ENCODE measurements around the gene PRCD.
"Not testable (repeated sequence)": the region's sequence is repeated elsewhere in the genome, so short reads cannot be mapped to it uniquely, and the experiment has no call there.

The PRCD gene

GRCh38 chr17:76510831-76511244, 29.0 kb upstream of the PRCD start:
- Histone ChIP-seq H3K9me3 (ENCODE audit: control insufficient read depth, insufficient read depth, low read length) (no peaks in the 10 kb centered on the region), H3K4me3 (ENCODE audit: low read depth, low read length) (no peak overlapping the region), H3K9ac (ENCODE audit: low read depth, low read length) (no peak overlapping the region), H3K4me1 (ENCODE audit: control insufficient read depth, insufficient read depth, low read length) (peaks cover 3% of the 10 kb centered on the region), H3K36me3 (ENCODE audit: control insufficient read depth, insufficient read depth, low read length) (no peaks in the 10 kb centered on the region), H3K27me3 (ENCODE audit: control insufficient read depth, insufficient read depth, low read length) (peaks cover 5% of the 10 kb centered on the region)

DNA sequence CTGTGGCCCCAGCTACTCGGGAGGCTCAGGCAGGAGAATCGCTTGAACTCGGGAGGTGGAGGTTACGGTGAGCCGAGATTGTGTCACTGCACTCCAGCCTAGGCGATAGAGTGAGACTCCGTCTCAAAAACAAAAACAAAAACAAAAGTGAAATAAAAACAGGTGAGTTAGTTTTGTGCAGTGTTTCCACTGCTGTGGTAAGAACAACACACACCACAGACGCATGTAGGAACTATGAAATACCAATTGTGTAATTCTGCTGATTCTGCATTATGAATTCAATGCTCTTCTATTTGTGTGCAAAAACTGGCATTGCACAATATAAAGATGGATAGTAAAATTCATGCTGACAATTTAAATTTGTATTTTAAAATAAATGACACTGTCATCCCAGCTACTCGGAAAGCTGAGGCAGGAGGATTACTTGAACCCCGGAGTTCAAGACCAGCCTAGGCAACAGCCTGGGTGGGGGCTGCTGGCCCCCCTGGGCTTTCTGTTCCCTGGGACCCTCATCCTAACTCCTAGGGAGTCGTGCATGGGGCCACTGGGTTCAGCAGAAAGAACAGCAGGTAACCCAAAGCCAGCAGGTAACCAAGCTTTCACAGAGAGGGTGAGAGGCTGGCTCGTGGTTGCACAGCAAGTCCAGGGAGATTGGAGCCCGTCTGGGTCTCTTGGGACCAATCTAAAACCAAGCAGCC, 28.0 kb upstream of the PRCD start:
- no peaks in the 10 kb centered on the region for H3K9me3 ChIP-seq (ENCODE audit: control insufficient read depth, insufficient read depth, low read length)

DNA sequence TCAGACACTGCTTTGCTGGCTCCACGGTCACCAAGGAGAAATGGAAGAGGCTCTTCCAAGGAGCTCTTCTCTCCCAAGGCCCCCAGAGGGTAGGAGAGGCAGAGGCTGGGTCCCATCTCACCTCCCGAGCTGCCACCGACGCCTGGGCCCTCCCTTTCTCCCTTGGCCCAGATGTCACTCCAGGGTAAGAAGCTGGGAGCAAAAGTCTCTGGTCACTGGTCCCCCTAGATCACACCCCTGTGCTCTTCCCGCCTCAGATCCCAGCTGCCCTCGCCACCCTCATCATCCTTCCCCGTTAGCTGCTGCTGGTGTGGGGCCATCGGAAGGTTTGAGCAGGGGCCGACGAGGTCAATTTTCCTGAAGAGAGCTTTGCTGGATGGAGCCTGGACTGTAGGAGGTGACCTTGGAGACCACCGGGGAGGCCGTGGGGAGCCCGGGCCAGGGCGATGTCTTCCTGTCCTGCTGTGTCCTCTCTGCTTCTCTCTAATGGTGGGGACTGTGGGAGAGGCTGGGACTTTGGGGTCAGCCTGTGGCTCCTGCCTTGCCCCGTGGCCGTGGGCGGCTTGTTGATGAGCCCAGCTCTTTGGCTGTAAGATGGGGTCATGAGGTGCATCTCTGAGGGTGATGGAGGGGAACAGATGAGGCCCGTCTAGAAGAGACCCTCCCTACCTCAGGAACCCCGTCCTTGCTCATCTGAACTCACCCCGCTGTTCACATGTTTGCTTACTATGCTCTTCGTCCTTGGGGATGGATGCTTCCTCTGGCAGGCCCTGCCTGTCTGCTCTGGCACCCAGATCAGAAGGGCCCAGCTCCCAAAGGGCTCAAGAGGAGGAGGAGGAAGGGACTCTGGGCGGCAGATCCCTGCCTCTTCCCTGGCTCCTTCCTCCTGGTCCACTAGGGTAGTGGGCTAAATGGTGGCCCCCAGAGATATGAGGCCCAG, 27.2 kb upstream of the PRCD start:
- H3K4me3 ChIP-seq (ENCODE audit: low read depth, low read length), result no peak overlapping the region
- H3K9ac ChIP-seq (ENCODE audit: low read depth, low read length), result no peak overlapping the region
- no peaks in the 10 kb centered on the region for H3K9me3 ChIP-seq (ENCODE audit: control insufficient read depth, insufficient read depth, low read length)
- H3K36me3 ChIP-seq (ENCODE audit: control insufficient read depth, insufficient read depth, low read length), result no peaks in the 10 kb centered on the region
- H3K27me3 ChIP-seq (ENCODE audit: control insufficient read depth, insufficient read depth, low read length), result no peaks in the 10 kb centered on the region
- H3K4me1 ChIP-seq (ENCODE audit: control insufficient read depth, insufficient read depth, low read length), result no peaks in the 10 kb centered on the region

More for the DNA sequence above, 28.0 kb upstream of the PRCD start:
- Histone ChIP-seq H3K9ac (ENCODE audit: low read depth, low read length) (no peak overlapping the region), H3K4me3 (ENCODE audit: low read depth, low read length) (no peak overlapping the region), H3K4me1 (ENCODE audit: control insufficient read depth, insufficient read depth, low read length) (no peaks in the 10 kb centered on the region), H3K36me3 (ENCODE audit: control insufficient read depth, insufficient read depth, low read length) (no peaks in the 10 kb centered on the region), H3K27me3 (ENCODE audit: control insufficient read depth, insufficient read depth, low read length) (peaks cover 1% of the 10 kb centered on the region)

- no peaks in the 10 kb centered on the region for H3K36me3 ChIP-seq (ENCODE audit: control insufficient read depth, insufficient read depth, low read length)
- no peaks in the 10 kb centered on the region for H3K9me3 ChIP-seq (ENCODE audit: control insufficient read depth, insufficient read depth, low read length)
- no peaks in the 10 kb centered on the region for H3K4me1 ChIP-seq (ENCODE audit: control insufficient read depth, insufficient read depth, low read length)
- no peaks in the 10 kb centered on the region for H3K27me3 ChIP-seq (ENCODE audit: control insufficient read depth, insufficient read depth, low read length)
- H3K9ac ChIP-seq (ENCODE audit: low read depth, low read length), result no peak overlapping the region
- no peak overlapping the region for H3K4me3 ChIP-seq (ENCODE audit: low read depth, low read length)
These were observed 26.5 kb upstream of the PRCD start for GRCh38 chr17:76513306-76513692.

GRCh38 chr17:76514355-76514754, 25.5 kb upstream of the PRCD start:
- H3K4me3 ChIP-seq (ENCODE audit: low read depth, low read length); H3K27me3 ChIP-seq (ENCODE audit: control insufficient read depth, insufficient read depth, low read length); H3K4me1 ChIP-seq (ENCODE audit: control insufficient read depth, insufficient read depth, low read length); H3K9me3 ChIP-seq (ENCODE audit: control insufficient read depth, insufficient read depth, low read length); H3K9ac ChIP-seq (ENCODE audit: low read depth, low read length); H3K36me3 ChIP-seq (ENCODE audit: control insufficient read depth, insufficient read depth, low read length): not testable (repeated sequence)

- no peaks in the 10 kb centered on the region for H3K27me3 ChIP-seq (ENCODE audit: control insufficient read depth, insufficient read depth, low read length)
- H3K4me3 ChIP-seq (ENCODE audit: low read depth, low read length), result no peak overlapping the region
- no peaks in the 10 kb centered on the region for H3K9me3 ChIP-seq (ENCODE audit: control insufficient read depth, insufficient read depth, low read length)
- H3K9ac ChIP-seq (ENCODE audit: low read depth, low read length), result no peak overlapping the region
- no peaks in the 10 kb centered on the region for H3K36me3 ChIP-seq (ENCODE audit: control insufficient read depth, insufficient read depth, low read length)
- no peaks in the 10 kb centered on the region for H3K4me1 ChIP-seq (ENCODE audit: control insufficient read depth, insufficient read depth, low read length)
These were observed 24.4 kb upstream of the PRCD start for GRCh38 chr17:76515274-76515949.

DNA sequence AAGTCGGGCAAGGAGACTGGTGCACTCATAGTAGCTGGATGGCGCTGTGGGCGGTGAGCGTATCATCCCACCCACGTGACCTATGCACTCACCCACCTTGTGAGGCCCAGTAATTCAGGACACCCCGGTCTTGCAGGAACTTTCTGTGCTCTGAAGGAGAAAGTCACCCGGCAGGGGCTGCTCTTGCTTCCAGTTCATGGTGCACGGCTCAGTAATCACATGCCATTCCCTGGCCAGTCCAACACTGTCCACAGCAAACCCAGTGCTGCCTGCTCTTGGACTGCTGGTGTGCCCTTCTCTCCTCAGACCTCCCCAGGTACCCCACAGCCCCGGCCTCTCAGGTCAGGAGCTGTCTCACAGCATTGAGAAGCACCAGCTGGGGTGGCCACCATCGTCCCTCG, 22.2 kb upstream of the PRCD start:
- H3K27me3 ChIP-seq (ENCODE audit: control insufficient read depth, insufficient read depth, low read length), result no peaks in the 10 kb centered on the region
- H3K4me1 ChIP-seq (ENCODE audit: control insufficient read depth, insufficient read depth, low read length), result no peaks in the 10 kb centered on the region
- no peak overlapping the region for H3K4me3 ChIP-seq (ENCODE audit: low read depth, low read length)
- H3K9ac ChIP-seq (ENCODE audit: low read depth, low read length), result no peak overlapping the region
- no peaks in the 10 kb centered on the region for H3K9me3 ChIP-seq (ENCODE audit: control insufficient read depth, insufficient read depth, low read length)
- no peaks in the 10 kb centered on the region for H3K36me3 ChIP-seq (ENCODE audit: control insufficient read depth, insufficient read depth, low read length)

DNA sequence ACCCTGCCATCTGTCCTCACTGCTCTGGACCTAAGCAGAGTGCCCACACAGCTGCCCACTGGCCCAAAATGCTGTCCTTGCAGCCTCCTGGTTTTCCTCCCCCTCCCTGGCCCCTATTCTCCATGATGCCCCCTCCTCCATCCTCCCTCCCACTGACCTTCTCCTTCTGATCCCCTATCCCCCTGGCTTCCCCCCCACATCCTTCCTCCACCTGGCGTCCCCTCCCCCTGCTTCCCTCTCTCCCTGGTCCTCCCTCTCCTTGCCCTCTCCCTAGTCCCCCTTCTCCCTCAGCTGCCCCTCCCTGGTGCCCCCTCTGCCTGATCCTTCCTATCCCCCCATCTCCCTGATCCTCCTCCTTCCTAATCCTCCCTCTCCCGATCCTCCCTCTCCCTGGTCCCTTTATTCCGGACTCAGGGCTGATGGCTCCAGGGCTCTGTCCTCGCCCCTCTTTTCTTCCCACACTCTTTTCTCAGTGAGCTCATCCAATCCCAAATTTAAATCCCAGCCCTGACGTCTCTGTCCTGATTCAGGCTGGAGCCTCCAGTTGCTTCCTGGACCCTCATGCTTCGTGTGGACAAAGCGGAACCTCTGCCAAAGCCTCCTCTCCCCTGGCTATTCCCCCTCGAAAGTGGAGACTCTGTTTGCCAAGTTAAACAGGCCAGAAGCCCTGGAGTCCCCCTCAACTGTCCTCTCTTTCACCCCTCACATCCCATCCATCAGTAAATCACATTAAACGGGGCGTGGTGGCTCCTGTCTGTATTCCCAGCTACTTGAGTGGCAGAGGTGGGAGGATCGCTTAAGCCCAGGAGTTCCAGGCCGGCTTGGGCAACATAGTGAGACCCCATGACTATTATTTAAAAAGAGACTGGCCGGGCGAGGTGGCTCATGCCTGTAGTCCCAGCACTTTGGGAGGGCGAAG, 20.5 kb upstream of the PRCD start:
- Histone ChIP-seq H3K9ac (ENCODE audit: low read depth, low read length) (no peak overlapping the region), H3K4me1 (ENCODE audit: control insufficient read depth, insufficient read depth, low read length) (no peaks in the 10 kb centered on the region), H3K4me3 (ENCODE audit: low read depth, low read length) (no peak overlapping the region), H3K36me3 (ENCODE audit: control insufficient read depth, insufficient read depth, low read length) (no peaks in the 10 kb centered on the region), H3K27me3 (ENCODE audit: control insufficient read depth, insufficient read depth, low read length) (peaks cover 5% of the 10 kb centered on the region), H3K9me3 (ENCODE audit: control insufficient read depth, insufficient read depth, low read length) (no peaks in the 10 kb centered on the region)

DNA sequence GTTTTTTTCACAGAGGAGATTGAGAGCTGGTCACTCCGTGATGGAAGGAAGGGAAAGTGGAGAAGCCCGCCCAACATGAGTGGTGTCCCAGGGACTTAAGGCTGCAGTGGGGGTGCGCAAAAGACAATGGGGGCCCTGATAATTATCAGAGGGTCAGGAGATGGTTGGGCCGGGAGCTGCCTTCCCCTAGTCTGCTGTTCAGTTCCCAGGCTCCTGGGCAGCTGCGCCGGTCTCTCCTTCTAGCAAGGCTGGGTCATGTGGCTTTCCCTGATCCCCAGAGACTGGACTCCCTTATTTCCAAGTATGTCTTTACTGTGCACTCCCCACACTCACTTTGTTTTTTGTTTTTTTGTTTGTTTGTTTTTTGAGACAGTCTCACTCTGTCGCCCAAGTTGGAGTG, 18.6 kb upstream of the PRCD start:
- H3K36me3 ChIP-seq (ENCODE audit: control insufficient read depth, insufficient read depth, low read length), result no peaks in the 10 kb centered on the region
- H3K9me3 ChIP-seq (ENCODE audit: control insufficient read depth, insufficient read depth, low read length), result no peaks in the 10 kb centered on the region
- H3K9ac ChIP-seq (ENCODE audit: low read depth, low read length), result no peak overlapping the region
- peaks cover 5% of the 10 kb centered on the region for H3K27me3 ChIP-seq (ENCODE audit: control insufficient read depth, insufficient read depth, low read length)
- no peak overlapping the region for H3K4me3 ChIP-seq (ENCODE audit: low read depth, low read length)
- no peaks in the 10 kb centered on the region for H3K4me1 ChIP-seq (ENCODE audit: control insufficient read depth, insufficient read depth, low read length)

GRCh38 chr17:76521683-76522082, 18.2 kb upstream of the PRCD start:
- H3K4me3 ChIP-seq (ENCODE audit: low read depth, low read length); H3K36me3 ChIP-seq (ENCODE audit: control insufficient read depth, insufficient read depth, low read length); H3K4me1 ChIP-seq (ENCODE audit: control insufficient read depth, insufficient read depth, low read length); H3K9ac ChIP-seq (ENCODE audit: low read depth, low read length); H3K27me3 ChIP-seq (ENCODE audit: control insufficient read depth, insufficient read depth, low read length); H3K9me3 ChIP-seq (ENCODE audit: control insufficient read depth, insufficient read depth, low read length): not testable (repeated sequence)

Data from iPS-15b (cell line).